NCI-H1436 treated with DMSO at 0.1 percent for 48 hours (cell line): ENCODE results near the gene GRHL1.

Source experiments
- DNase-seq: peaks from one replicate; lab custom pipeline; 2025; lab: John Stamatoyannopoulos, UW

Gene GRHL1

DNA sequence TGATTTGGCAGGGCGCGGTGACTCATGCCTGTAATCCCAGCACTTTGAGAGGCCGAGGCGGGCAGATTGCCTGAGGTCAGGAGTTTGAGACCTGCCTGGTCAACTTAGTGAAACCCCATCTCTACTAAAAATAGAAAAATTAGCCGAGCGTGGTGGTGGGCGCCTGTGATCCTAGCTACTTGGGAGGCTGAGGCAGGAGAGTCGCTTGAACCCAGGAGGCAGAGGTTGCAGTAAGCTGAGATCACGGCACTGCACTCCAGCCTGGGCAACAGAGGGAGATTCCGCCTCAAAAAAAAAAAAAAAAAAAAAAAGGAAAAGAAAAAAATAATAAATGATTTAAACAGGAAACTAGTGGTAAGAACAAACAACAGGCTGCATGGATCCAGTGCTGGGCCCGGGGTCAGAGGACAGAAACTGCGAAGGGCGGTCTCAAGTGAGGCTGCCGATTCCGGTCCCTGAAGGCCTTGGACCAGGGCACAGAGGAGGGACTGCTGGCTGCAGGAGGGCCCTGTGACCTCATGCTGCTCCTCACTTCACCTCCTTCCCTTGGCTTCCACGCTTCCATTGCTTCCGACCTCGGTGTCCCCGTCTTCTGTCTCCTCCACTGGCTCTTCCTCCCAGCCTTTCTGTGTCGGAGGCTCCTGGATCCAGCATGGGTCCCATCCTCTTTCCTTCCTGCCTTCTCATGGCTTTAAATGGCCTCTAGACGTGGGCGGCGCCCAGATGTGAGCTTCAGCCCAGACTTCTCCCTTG lies 2.1 kb upstream of the GRHL1 start:
- no peak for DNase-seq

DNA sequence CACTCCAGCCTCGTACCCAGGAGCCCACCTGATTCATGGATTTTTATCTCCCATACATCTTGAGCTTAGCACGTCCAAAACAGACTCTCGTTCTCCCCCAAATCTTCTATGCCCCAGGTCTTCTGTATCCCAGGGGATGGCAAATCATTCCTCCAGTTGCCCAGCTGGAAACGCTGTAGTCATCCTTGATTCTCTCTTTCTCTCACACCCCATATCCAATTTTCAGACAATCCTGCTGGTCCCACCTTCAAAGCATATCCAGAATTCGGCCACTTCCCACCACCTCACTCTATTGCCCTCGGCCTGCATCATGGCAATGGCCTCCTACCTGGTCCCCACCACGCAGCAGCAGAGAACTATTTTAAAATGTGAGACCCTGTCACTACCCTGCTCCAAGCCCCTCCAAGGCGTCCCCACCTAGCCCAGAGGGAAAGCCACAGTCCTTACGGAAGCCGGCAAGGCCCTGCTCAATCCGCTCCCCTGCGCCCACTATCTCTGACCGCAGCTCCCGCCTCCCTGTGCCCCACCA lies 1.4 kb upstream of the GRHL1 start:
- DNase-seq: no peak

DNA sequence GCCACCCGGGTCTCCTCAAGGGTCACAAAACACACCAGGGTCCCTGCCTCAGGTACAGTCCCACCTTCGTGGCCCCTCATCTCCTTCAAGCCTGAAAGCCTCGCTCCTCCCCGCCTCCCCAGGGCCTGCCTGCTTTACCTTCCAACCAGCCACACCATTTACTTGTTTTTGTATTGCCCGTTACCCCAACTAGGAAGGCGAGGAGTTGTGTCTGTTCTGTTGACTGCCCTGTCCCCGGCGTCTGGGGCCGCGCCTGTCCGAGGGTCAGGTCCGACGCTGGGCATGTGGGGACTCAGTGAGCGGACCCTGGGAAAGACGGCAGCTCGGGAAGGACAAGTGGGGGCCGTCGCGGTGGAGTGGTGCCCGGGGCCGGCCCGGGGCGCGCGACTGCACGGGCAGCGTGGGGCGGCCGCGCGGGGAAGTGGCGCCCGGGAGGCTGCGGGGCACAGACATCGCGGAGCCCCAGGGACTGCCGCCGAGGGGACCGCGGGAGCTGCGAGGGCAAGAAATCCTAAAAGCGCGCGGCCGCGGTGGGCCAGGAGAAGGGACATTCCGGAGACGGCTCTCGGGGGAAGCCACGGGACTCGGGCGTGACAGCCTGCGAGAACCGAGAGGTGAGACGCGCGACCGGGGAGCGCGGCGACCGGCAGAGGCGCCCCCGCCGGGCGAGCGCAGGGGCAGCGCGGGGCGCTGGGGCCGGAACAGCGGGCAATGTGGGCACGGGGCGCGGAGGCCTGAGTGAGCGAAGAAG lies 797 bp upstream of the GRHL1 start:
- no peak for DNase-seq

DNA sequence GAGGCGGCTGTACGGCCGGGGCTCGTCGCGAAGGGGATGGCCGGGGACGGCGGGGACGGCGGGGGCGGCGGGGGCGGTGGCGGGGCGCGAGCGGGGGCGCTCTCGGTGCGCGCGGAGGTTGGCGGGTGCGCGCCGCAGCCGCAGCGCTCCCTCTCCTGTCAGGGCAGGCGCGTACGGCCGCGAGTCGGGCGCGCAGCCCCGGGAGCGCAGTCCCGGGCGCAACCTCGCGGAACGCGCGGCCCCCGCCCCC lies 296 bp upstream of the GRHL1 start:
- DNase-seq: no peak

DNA sequence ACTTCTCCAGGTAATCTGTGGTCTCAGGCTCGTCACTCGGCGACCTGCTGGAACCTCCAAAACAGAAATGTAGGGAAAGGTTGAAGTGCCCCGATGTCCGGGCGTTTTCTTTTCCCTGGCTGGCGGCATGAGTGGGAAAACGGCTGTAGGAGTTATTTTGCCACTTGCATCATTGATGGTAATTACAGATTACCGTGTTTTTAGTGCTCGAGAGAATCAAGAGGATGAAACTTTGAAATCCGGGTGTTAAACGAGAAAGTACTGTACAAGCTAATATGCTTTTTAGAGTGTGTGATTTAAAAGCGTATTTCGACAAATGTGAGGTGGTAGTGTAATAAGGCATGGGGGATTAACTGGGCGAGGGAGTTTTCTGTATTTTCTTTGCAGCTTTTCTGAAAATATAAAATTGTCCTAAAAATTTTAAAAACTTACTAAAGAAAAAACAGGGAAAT lies 819 bp downstream of the GRHL1 start:
- no peak for DNase-seq

DNA sequence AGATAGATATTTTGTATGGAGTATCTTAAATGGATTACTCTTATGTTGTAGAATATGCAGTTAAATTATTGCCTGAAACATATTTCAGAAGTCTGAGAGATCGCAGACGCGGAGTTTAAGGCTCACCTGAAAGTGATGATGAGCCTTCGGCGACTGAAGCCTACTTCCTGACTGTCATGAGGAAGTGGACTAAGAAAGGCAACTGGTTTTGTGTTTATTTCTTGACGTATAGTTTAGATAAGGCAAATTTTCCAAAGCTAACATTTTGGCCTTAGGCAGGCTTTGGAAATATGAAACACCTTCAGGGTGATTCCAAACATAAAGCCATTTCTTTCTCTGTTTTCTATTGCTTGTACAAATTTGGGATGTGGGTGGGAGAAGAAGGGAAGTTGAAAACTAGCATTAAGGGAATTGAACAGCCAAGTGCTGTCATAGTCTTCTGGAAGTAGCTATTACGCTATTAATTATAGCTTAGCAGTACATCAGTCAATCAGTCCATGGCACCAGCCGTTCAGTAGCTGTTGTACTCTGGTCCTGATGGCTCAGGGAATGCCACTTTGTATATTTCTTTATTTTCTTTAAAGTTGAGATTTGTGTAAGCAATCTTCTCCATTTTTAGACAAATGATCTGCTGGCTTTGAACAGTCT lies 1.5 kb downstream of the GRHL1 start:
- no peak for DNase-seq

DNA sequence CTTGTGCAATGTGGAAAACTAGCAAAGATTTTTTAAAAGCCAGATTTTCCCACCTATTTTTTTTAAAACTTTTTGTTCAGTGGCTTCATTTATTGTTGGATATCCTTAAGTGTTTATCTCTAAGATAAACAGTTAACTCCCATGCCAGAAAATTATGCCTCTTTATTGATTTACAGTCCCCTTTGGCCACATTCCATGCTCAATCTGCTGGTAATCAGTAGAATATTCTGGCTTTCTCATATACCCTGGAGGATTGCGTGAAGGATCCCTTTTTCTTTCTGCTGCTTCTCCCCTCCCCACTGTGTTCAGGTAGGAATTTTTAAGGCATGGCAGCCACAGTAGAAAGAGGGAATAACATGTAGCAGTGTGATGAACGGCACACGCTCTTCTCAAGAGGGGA lies 2.6 kb downstream of the GRHL1 start:
- no peak for DNase-seq

DNA sequence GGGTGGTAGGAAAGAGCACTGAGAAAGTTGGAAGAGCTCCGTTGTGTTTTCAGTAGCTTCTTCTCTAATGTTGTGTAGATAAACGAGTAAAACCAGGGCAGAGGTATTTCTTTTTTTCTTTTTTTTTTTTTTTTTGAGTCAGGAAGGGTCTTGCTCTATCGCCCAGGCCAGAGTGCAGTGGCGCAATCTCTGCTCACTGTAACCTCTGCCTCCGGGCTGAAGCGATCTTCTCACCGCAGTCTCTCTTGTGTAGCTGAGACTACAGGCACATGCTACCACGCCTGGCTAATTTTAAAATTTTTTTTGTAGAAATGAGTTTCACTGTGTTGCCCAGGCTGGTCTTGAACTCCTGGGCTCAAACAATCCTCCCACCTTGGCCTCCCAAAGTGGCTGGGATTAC lies 6.6 kb downstream of the GRHL1 start:
- no peak for DNase-seq

DNA sequence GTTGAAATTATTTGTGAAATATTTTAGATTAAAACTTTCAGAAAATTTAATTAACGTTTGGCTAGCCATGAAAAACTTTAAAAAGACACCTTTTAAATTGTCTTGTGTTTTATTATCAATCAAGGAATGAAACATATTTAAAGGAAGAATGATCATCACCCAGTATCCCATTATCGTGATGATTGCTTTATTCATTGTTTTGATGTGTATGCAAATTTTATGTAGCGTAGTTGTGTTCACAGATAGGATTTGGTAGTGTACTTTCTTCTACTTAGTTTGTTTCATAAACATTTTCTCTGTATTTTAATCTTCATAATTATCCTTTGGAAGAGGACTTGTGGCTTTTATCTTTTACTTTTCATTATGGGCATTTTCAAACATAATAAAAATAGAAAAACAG lies 7.8 kb downstream of the GRHL1 start:
- DNase-seq: no peak

DNA sequence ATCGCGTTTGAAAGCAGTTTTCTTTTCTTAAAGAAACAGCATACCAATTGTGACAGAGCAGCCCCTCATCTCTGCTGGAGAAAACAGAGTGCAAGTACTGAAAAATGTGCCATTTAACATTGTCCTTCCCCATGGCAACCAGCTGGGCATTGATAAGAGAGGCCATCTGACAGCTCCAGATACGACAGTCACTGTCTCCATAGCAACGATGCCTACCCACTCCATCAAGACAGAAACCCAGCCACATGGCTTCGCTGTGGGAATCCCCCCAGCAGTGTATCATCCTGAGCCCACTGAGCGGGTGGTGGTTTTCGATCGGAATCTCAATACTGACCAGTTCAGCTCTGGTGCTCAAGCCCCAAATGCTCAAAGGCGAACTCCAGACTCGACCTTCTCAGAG lies 9.5 kb downstream of the GRHL1 start:
- DNase-seq: no peak

DNA sequence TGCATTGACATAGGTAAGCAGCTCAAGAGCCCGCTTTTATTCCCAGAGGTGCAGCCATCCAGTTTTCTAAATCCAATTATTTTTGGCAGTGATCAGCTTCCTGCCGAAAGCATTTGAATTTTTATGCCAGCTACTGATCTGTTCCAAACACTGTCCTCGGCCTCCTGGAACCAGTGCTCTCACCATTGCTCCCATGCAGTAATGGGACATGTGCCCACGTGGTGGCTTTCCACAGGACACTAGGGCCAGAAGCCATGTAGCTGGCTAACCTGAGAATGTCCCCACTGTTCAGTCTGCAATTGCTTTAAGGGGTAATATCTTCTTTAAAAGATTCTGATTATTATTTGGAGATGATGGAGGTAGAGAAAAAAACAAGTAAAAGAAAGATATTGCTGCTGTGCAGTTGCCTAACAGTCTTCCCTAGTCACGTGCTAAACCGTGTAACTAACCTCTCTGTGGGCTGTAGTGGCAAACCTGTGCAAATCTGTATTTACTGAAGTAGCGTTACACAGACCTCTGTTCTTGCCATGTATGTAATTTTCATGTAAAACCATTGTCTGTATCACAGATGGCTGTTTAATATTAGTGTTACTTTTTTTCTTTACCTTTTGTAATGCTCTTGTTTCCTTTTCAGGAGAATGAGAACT lies 13.0 kb downstream of the GRHL1 start:
- DNase-seq: no peak

DNA sequence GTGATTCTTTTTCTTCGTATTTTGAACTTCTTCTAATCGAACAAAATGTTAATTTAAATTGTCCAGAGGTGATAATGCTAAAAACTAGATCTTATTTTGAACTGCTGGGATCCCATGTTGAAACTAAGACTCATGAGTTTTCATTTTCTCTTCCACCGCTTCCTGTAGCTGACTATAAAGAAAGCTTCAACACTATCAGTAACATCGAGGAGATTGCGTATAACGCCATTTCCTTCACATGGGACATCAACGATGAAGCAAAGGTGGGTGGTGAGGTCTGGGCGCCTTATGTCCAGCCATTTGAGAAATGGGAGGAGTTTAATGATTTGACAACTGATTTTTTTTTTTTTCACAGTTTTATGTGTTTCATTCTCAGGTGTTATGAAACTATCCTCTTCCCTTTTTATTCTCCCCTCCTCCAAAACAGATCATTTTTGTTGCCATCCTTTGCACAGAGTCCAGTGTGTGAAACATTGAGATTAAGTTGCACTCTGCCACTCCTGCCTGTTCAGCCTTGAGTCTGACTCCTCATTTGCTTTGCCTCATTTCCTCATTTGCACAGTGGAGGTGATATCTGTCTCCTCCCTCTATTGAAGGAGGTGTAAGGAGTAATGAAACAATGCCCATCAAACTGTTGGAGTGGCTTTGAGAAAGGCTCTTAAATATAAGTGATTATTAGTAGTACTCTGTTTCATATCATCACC lies 13.8 kb downstream of the GRHL1 start:
- no peak for DNase-seq

DNA sequence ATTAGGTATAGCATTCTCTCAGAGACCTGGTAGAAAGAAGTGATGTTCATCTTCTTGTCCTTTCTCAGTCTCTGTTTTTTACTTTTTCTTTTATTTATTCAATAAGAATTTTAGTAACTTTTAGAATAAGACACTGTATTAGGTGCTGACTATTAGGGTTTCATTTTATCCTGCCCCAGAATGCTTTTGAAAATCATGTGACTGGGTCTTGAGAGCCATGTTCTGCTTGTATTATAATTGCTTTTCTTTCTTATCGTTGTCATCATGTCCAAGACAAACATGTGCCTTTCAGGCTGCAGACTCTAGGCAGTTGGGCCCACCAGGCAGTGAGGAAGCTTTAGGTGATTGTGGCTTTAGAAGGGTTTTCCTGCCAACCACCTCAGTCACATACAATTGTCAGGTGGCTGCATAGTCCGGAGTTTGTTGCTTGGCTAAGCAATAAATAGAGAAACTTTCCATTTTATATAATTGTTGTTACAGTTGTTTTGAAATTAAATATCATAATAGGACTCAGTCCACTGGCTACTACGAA lies 15.1 kb downstream of the GRHL1 start:
- no peak for DNase-seq

DNA sequence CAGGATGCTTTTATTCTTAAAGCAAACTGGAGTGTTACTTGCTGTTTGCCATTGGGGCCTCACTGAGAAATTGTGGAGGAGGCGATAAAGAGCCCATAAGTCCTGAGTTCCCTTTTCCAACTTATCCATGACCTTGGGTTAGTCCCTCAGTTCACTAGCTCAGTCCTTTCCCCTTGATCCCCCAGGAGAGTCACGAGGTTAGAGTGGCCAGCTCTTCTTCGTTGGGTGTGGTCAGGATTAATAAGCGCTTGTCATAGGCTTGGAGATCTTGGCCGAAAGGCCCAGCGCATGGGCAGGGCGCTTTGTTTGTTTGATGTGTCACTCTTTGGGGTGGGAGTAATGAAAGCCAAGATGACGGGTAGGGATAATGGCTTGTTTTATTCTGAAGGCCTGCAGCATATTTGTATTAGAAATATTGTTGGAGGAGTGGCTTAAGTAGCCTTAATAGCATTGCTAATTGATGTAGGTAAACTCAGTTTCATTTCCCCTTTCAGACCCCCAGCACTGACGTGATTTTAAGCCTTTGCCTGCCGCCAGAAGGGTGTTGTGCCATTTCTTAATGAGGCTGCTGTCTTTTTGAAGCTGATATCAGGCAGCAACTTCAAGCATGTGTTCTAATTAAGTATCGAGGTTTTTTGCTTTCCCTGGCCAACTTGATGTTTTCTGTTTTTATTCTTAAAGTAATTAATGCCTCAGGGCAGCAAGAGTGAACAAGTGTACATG lies 15.7 kb downstream of the GRHL1 start:
- DNase-seq: no peak

DNA sequence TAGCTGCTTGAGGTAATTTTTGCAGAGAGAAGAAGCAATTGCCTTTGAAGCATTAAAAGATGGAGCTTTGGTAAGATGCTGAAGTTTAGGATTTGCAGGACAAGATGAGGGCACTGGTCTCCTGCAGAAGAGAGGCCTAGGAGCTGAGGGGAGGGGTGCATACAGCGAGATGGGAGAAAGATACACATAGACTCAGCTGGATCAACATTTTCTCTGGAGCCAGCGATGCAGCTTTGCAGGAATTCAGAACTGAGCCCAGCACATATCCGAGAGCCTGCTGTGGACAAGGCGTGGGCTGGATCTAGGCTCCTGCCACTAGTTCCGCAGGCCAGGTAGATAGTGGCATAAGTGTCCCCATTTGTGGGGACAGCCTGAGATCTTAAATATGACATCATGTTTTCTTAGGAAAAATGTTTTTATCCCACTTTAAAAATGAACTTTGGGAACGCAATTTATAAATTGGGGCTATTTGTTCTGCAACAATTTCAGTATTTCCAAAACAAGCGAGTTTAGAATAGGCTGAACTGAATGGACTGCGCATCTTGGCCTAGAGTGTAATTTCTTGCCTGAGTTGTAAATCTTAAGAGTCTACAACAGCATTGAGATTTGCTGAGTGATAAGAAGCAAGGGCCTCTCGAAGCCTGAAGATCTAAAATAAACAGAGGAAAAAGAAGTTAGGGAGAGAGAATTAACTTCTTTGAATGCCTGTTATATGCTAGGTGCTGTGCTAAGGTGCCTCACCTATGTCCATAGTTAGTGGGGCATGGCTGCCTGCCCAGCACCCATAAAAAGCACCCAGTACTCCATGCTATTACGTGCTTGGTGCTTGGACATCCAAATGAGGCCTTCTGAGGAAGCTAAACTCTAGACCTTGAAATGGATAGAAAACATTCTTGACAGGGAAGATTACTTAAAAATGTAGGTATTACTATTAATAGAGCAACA lies 17.3 kb downstream of the GRHL1 start:
- no peak for DNase-seq

DNA sequence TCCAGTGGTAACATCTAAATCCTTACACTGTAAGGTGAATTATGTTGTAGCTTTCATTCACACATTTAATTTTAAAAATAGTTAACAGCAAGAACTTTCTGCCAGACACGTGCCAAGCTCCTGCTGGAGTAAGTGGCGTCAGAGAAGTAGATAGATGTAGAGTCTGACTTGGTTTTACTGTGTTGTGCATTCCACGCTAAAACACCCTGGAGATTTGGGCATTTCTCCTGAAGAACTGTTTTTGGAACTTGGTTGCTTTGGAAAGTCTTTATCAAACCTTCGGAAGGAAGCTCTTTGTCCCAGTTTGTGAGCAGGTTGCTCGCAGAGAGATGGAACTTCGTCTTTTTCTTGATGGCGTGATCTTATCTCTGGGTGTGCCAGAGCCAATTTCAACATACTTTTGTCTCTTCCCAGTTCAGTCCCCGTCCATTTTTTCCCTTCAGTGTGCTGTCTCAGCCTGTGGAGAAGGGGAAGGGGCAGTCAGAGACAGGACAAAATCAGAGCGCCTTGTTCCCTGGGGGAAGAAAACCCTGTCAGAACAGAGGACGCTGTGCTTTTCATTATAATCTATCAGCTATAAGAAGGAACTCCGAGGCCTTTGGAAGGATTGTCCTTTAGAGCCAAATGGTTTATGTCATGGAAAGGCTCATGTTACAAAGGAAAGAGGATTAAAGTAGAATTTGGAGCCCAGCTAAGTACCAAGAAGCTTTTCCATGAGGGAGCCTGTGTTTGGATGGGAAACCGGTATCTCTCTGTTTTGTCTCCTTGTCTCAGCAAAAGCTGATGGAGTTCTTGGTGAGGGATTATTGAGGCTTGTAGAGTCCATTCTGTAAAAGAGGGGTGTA lies 18.9 kb downstream of the GRHL1 start:
- DNase-seq: no peak

DNA sequence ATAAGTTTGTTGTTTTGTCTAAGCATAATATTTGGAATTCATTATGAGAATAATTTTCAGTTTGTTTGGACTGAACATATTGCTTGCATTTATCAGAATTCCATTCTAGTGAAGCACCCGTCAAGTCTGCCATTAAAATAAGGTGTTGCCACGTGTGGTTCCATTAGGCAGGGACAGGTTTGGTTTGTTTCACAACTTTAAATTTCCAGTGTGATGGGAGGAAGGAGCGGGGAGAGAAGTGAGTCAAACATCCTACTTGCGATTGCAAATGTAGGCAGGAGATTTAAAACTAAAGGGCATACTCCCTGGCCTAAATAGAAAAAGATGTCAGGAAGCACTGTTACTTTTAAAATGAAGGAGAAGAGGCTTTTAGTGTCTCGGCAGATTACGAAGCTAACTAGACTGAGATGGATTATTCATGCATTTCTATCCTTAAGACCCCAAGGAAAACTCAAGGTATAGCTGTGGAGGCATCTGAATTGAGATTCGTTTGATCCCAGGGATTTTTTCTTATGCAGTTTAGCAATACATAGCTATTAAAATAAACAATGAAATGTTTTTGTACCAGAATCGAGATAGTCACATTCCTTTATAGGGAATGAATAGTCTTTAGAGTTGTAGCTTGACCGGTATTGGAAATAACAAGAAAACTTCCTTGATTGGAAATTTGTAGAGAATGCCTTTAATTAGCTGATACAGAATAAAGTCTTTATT lies 19.8 kb downstream of the GRHL1 start:
- DNase-seq: no peak

DNA sequence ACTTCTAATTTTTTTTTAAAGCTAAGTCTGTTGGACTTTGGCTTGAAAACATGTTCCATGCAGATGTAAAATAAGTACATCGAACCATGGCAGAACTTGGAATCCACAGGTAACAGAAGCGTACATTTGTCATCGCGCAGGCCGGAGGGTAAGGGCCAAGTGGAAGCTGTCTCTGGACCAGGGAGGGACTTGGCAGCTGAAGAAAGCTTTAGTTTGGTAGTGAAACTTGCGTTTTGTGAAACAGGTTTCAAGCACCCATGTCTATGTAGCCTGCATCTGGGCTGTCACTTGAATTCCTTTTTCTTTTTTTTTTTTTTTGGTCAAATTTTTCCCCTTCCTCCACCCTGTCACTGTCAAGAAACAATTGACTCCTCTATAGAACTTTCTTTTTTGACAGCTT lies 20.4 kb downstream of the GRHL1 start:
- no peak for DNase-seq
